Fibroblast of peridontal ligament (primary cell): Measurements from ENCODE around the gene TMEM30B.
A peak's percentile ranks its signal among the peaks of the same experiment; 100 is the strongest.

ENCODE experiments used
- DNase-seq: peaks from one replicate; pipeline ENCODE4 v3.0.0-alpha.2; 2010; ENCODE audit errors: extremely low read depth

TMEM30B gene

GRCh38 chr14:61300209-61300608 lies 19.1 kb upstream of the TMEM30B start:
- DNase-seq: no peak

GRCh38 chr14:61298824-61299223 lies 17.7 kb upstream of the TMEM30B start:
- no peak for DNase-seq

GRCh38 chr14:61297581-61297980 lies 16.4 kb upstream of the TMEM30B start:
- DNase-seq: no peak

DNA sequence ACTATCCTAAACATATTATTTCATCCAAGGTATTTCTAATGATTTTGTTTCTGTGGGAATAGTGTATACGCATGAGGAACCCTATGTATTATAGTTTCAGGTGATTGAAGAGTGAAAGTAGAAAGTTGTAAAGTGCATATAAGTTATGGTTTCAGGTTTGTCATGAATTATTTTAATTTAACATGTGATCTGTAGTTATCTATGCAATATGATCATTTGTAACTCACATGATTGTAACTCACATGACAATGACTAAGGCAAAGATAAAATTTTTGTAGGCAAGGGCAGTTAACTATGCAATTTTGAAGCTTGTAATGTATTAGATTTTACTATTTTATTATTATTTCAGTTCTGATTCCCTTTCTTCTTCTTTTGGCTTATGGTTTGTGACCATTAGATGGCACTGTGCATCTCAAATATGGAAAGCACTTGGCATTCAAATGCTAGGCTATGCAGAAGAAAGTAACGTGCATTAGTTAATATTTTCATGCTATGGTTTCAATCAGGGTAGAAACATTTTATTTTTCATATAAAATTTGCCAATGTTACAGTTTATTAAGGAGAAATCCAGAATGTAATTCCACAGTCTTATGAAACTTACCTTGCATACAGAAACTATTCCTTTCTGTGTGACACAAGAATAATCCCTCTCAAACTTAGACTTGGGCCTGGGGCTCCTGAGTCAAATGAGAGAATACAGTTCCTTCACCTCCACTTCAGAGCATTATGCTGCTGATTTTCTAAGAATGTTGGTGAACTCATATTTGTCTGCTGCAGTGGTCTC lies 15.8 kb upstream of the TMEM30B start:
- peak; percentile 62 for DNase-seq

DNA sequence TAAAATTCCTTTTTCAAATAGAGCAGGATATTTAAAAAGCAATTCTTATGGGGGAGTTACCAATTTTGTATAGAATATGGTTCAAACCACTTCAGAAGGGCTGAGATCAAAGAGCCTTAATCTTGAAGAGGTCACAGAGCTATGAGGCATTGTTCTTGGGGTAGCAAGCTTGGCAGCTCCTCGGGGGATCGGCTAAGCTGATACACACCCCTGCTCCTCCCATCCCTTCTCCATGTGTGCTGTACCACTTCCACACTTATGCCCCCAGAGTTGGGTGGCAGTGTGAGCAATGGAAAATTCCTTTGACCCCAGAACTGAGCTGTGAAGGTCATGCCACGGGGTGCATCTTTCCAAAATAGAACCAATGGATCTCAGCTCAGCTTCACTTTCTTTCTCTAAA lies 15.0 kb upstream of the TMEM30B start:
- DNase-seq: no peak

GRCh38 chr14:61290701-61291100 lies 9.6 kb upstream of the TMEM30B start:
- DNase-seq: no peak

- DNase-seq: no peak
Measured at GRCh38 chr14:61288720-61289119, 7.6 kb upstream of the TMEM30B start.

DNA sequence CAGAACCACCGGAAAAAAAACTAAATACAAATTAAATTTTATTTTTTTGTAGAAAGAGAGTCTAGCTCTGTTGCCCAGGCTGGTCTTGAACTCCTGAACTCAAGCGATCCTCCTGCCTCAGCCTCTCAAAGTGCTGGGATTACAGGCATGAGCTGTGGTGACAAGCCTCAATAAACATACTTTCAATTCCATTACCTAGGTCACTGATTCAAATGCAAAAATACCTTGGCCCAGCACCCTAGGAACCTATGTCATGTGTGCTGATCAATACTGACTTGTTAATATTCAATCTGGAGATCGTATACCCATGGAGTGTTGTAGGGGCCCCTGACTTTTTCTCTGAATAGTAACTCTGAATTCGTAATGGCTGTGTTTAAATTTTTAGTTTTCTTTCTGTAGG lies 7.1 kb upstream of the TMEM30B start:
- no peak for DNase-seq

- DNase-seq: no peak
Measured at GRCh38 chr14:61287196-61287595, 6.1 kb upstream of the TMEM30B start.

DNA sequence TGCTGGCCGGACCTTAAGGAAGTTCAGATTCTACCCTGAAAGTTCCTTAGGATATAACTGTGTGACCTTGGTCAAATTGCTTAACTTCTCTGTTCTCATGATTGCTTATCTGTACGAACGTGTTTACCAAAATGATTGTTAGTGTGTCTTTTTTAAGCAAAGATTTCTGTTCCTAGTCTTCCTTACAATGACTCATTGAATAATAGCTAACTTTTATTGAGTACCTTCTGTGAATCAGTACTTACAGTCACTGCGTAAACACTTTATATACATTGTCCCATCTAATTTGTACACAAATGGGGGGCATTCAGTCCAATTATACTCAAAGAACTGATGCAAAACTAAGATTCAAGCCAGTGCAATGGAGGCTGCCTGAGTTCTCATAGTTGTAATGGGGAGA lies 4.2 kb upstream of the TMEM30B start:
- no peak for DNase-seq

DNA sequence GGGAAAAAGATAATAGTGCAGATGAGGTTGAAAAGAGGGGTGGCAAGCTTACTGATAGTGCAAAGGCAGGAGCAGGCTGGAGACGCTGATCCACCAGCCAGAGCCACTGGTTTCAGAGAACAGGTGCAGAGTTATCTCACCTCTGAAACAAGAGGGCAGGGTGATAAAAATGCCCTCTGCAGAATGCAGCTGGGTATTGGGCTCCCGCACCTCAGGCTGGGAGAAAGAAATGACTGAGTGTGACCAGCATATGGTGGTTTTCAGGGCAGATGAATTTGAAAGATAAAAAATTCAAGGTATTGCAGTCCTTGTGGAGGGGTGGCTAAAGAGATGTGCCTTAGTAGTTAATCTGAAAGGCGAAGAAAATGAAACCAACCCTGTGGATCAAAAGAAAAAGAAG lies 2.9 kb upstream of the TMEM30B start:
- DNase-seq: no peak

DNA sequence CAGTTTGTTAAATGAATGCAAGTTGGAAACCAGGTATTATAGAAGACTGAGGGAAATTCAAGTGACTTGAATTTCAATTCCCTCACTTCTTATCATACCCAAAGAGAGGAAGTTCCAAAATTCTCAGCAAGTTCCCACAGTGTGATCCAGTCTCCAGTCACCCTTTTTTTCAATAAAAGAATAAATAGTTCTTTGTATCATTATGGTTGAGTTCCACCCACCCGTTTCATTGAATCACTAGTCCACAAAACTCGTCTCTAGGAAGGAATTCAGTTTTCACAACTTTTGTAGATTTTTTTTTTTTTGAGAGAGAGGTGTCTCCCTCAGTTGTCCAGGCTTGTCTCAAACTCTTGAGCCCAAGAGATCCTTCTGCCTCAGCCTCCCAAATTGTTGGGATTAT lies 1.6 kb upstream of the TMEM30B start:
- no peak for DNase-seq

GRCh38 chr14:61281948-61282275 lies 774 bp upstream of the TMEM30B start:
- peak; percentile 82 for DNase-seq

GRCh38 chr14:61280526-61281185 lies 482 bp downstream of the TMEM30B start:
- DNase-seq: peak; percentile 50

DNA sequence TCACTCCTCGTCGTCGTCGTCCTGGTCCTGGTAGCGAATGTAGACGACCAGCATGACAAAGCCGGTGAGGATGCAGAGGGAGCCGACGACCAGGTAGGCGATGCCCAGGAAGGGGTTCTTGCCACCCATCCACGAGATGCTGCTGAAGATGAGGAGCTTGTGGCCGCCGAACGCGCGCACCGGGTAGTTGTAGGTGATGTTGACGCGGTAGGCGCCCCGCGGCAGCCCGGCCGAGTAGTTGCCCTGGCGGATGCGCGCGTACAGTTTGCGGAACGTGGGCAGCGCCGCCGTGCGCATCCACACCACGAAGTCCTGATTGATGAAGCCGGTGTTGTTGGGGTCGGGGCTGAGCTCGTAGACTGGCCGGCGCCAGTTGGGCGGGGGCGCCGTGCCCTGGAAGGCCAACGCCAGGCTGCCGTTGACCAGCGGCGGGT lies 1.0 kb downstream of the TMEM30B start:
- no peak for DNase-seq

DNA sequence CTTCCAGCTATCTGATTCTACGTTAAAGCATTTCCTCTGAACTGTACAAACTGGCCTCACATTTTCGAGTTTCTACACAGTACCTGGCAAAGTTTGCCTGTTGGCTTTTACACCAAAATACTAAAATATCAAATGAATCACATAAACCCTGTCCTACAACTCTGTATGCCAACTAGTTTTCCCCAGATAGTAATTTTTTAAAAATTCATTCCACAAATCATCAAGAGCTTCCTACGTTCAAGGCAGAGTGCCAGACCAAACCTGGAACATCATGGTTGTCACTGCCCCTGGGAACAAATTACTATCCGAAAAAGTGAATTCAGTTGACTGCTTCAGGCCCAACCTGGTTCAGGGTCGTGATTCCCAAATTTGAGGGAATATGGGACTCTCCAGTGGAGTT lies 2.1 kb downstream of the TMEM30B start:
- DNase-seq: no peak

DNA sequence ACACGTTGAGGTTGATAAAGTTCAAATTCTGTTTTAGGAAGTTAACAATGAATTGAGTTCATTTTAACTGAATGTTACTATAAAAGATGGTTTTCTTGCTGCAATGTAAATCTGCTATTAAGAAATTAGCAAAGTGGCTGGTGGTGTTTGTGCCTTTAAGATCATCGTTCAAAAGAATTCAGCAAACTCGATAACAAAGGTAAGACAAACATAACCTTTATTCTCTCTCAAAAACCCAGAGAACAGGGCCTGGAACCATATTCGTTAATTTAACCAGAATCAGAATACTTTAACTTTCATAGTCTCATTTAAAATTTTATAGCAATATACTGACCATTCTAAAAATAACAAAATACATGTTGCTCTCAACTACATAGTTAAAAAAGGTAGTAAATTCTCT lies 3.4 kb downstream of the TMEM30B start:
- DNase-seq: no peak

DNA sequence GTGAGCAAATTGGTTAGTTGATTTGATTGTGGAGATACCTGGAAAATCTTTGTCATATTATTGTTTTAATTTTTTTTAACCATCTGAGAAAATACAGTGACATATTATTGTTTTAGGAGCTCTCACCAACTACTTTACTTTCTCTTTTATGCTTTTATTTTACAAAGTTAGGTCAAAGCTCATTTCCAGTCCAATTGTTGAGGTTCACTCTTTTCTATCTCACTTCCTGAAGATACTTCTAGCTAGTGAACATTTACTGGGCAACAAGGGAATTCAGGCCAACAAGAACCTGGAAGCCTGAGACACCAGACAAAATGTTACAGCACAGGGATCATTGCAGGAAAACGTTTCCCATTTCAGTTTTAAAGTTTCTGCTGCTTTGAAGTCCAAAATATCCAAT lies 3.9 kb downstream of the TMEM30B start:
- no peak for DNase-seq

- DNase-seq: no peak
Measured at GRCh38 chr14:61271552-61271951, 9.6 kb downstream of the TMEM30B start.

- DNase-seq: no peak
Measured at GRCh38 chr14:61270714-61271113, 10.4 kb downstream of the TMEM30B start.

DNA sequence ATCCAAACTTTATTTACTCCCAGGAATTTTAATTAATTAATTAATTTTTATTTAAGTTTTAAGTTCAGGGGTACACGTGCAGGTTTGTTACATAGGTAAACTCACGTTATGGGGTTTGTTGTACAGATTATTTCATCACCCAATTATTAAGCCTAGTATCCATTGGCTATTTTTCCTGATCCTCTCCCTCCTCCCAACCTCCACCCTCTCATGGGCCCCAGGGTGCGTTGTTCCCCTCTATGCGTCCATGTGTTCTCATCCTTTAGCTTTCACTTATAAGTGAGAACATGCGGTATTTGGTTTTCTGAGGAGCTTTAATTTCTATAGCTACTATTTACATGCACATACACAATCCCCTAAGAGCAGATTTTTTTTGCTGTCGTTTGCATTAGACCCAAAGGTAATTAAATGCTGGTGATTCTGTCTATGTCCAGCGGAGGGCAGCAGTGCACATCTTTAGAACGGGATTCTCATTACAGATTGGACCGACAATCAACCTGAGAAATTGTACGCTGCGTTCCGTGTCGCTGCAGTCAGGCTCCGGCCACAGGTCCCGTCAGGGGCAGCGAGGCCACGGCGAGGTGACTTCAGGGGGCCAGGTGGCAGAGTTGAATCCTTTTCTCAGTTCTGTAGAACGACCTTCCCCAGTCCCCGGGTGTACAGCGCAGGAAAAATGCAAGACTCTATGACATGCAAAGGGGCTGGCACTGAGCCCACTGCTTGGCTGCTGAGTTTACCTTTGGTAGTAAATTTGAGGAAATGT lies 11.6 kb downstream of the TMEM30B start:
- DNase-seq: peak; percentile 82

DNA sequence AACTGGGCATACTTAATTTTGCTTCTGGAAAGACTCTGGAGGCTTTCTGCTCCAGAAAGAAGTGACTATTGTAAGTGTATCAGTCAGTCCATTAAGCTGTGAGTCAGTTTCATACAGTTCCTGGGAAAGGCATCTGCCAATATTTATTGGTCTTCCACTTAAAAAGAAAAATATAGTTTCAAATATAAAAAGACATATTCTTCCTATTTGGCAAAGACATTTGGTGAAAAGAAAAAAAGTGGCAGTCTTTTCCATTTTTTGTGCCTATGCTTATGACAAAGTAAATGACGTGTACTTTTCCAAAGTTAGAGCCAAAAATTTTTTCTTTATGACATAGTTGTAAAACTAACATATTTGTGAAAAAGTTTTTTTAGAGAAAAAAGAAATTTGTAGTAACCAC lies 12.3 kb downstream of the TMEM30B start:
- DNase-seq: peak; percentile 35
